Thyroid gland (tissue), 4 donors: ENCODE results near the gene BLVRA. TPM values are rescaled to one million over a fixed set of nuclear protein-coding genes. Genes with fewer than 3 reads are reported as not detected.
A peak's percentile ranks its signal among the peaks of the same experiment; 100 is the strongest.
"Not testable (repeated sequence)": the region's sequence is repeated elsewhere in the genome, so short reads cannot be mapped to it uniquely, and the experiment has no call there.

Experiments
- DNase-seq, 2 donors: peaks; one replicate each; pipeline ENCODE4 v3.0.0-alpha.2; 2019
- H3K27ac ChIP-seq, 3 donors: fragments of 200-600 bp; sonication (generic); 1 replicate in 2 of 3; 2 replicates in 1 of 3; pipeline ENCODE4 v1.5.1; 2016 to 2019; ENCODE audit warnings: mild to moderate bottlenecking in 1 of 3, moderate library complexity in 1 of 3
- H3K27me3 ChIP-seq: fragments of 200-600 bp; sonication (generic); one replicate; pipeline ENCODE4 v1.5.1; 2019
- H3K36me3 ChIP-seq, 2 donors: fragments of 200-600 bp; sonication (generic); one replicate each; pipeline ENCODE4 v1.5.1; 2016 to 2019
- H3K4me1 ChIP-seq, 2 donors: fragments of 200-600 bp; sonication (generic); one replicate each; pipeline ENCODE4 v1.5.1; 2017 to 2019
- H3K4me3 ChIP-seq, 3 donors: fragments of 200-600 bp; sonication (generic); replicated peaks in 1 of 3; 1 replicate in 2 of 3; 2 replicates in 1 of 3; pipeline ENCODE4 v1.5.1; 2016; ENCODE audit warnings: mild to moderate bottlenecking in 1 of 3
- H3K9me3 ChIP-seq: fragments of 200-600 bp; sonication (generic); one replicate; pipeline ENCODE4 v1.5.1; 2017
- CTCF ChIP-seq, 6 experiments: fragments of 200-600 bp in 3 of 6; fragments of 450-650 bp in 3 of 6; sonication (generic) in 3 of 6; IDR thresholded peaks; one replicate each; pipeline ENCODE4 v1.5.1; 2016 to 2019; ENCODE audit warnings: antibody characterized with exemption in 6 of 6, mild to moderate bottlenecking in 2 of 6, inconsistent platforms in 1 of 6, moderate library complexity in 1 of 6
- POLR2A ChIP-seq, 2 donors: fragments of 450-650 bp; IDR thresholded peaks; one replicate each; pipeline ENCODE4 v1.6.1; 2017; ENCODE audit warnings: antibody characterized with exemption in 2 of 2, mild to moderate bottlenecking in 2 of 2, moderate library complexity in 1 of 2
- WGBS, 2 donors: methylation state at CpG; one replicate each; pipeline ENCODE4 v1.1.5; 2017; 5-methylcytosine and 5-hydroxymethylcytosine counted together
- intact Hi-C: fragments of 100-400 bp; cut with DNase I; formaldehyde crosslinking; loops from one replicate; pipeline ENCODE4 v1.15.1; 2023
- total RNA-seq, 4 donors: library from RNA; depleted of rRNA; stranded (reverse); fragments of >200 nt; gene quantifications; one replicate each; pipeline ENCODE4 v1.2.3, GENCODE V29; 2016

Gene BLVRA
- total RNA-seq, 4 donors from 2014 or later, result 28.5 to 44.5 (median 36.7) TPM

GRCh38 chr7:43792471-43793150 lies 34.1 kb downstream of the BLVRA start:
- no peak for DNase-seq
- intact Hi-C loops, result no loop called here
- H3K4me1 ChIP-seq, result no peaks in the 10 kb centered on the region
- no peak overlapping the region for H3K4me3 ChIP-seq
- H3K9me3 ChIP-seq, result no peaks in the 10 kb centered on the region
- TF ChIP-seq CTCF (IDR thresholded peaks at IDR 0.05), result no peak
- no peak overlapping the region for H3K27ac ChIP-seq
- 88 to 96% methylated on average over 6 of the region's 6 CpGs for WGBS, 2 donors
- H3K27me3 ChIP-seq, result no peaks in the 10 kb centered on the region
- peaks cover 14 to 16% of the 10 kb centered on the region in 2 donors for H3K36me3 ChIP-seq

GRCh38 chr7:43799605-43800004 lies 41.1 kb downstream of the BLVRA start:
- Histone ChIP-seq H3K27me3 (no peaks in the 10 kb centered on the region), H3K36me3 (peaks cover 8 to 17% of the 10 kb centered on the region in 2 donors), H3K27ac (no peak overlapping the region), H3K9me3 (no peaks in the 10 kb centered on the region), H3K4me1 (no peaks in the 10 kb centered on the region), H3K4me3 (no peak overlapping the region)
- WGBS, 2 donors, result 88 to 95% methylated on average over 4 of the region's 4 CpGs
- DNase-seq, result no peak
- TF ChIP-seq POLR2A (IDR thresholded peaks at IDR 0.05) (no peak), CTCF (IDR thresholded peaks at IDR 0.05) (no peak)
- intact Hi-C loops, result no loop called here

GRCh38 chr7:43803865-43804264 lies 45.4 kb downstream of the BLVRA start:
- Histone ChIP-seq H3K27ac (no peak overlapping the region), H3K4me3 (no peak overlapping the region), H3K27me3 (no peaks in the 10 kb centered on the region), H3K9me3 (no peaks in the 10 kb centered on the region), H3K4me1 (no peaks in the 10 kb centered on the region), H3K36me3 (peaks cover 17 to 26% of the 10 kb centered on the region in 2 donors)
- TF ChIP-seq CTCF (IDR thresholded peaks at IDR 0.05) (no peak), POLR2A (IDR thresholded peaks at IDR 0.05) (no peak)
- intact Hi-C loops, result no loop called here
- WGBS, 2 donors, result 90 to 97% methylated on average over 2 of the region's 2 CpGs
- DNase-seq, result no peak

- Histone ChIP-seq H3K9me3 (no peaks in the 10 kb centered on the region), H3K4me3 (no peak overlapping the region), H3K27me3 (no peaks in the 10 kb centered on the region), H3K4me1 (no peaks in the 10 kb centered on the region), H3K36me3 (peaks cover 7 to 23% of the 10 kb centered on the region in 2 donors), H3K27ac (no peak overlapping the region)
- no peak for DNase-seq
- intact Hi-C loops, result no loop called here
- 92 to 94% methylated on average over 11 of the region's 11 CpGs for WGBS, 2 donors
- TF ChIP-seq POLR2A (IDR thresholded peaks at IDR 0.05) (no peak), CTCF (IDR thresholded peaks at IDR 0.05) (no peak)
Measured at GRCh38 chr7:43808410-43808809, 49.9 kb downstream of the BLVRA start.

- H3K4me1 ChIP-seq, H3K27ac ChIP-seq, intact Hi-C loops, H3K4me3 ChIP-seq, H3K9me3 ChIP-seq, H3K27me3 ChIP-seq: not testable (repeated sequence)
- DNase-seq, result peak; percentile 3 to 6
- peaks cover 0 to 15% of the 10 kb centered on the region in 2 donors for H3K36me3 ChIP-seq
- 87 to 89% methylated on average over 16 of the region's 16 CpGs for WGBS, 2 donors
Measured at GRCh38 chr7:43810195-43810941, 51.9 kb downstream of the BLVRA start.
